BLaER1 (cell line): ENCODE measurements around the gene BMF.

Source experiments
- H3K27ac ChIP-seq: shearing (Covaris generic); formaldehyde crosslinking; 2 replicates; pipeline ENCODE4 v1.8.1; 2022
- H3K27me3 ChIP-seq: shearing (Covaris generic); formaldehyde crosslinking; 2 replicates; pipeline ENCODE4 v1.8.1; 2022
- H3K36me3 ChIP-seq: shearing (Covaris generic); formaldehyde crosslinking; 2 replicates; pipeline ENCODE4 v1.8.1; 2022
- H3K4me1 ChIP-seq: shearing (Covaris generic); formaldehyde crosslinking; 2 replicates; pipeline ENCODE4 v1.8.1; 2022
- H3K4me2 ChIP-seq: shearing (Covaris generic); formaldehyde crosslinking; 2 replicates; pipeline ENCODE4 v1.8.1; 2022
- H3K4me3 ChIP-seq: shearing (Covaris generic); formaldehyde crosslinking; 2 replicates; pipeline ENCODE4 v1.8.1; 2022
- H3K9ac ChIP-seq: shearing (Covaris generic); formaldehyde crosslinking; 2 replicates; pipeline ENCODE4 v1.8.1; 2022
- H3K9me3 ChIP-seq: shearing (Covaris generic); formaldehyde crosslinking; 2 replicates; pipeline ENCODE4 v1.8.1; 2022
- H4K20me1 ChIP-seq: shearing (Covaris generic); formaldehyde crosslinking; 2 replicates; pipeline ENCODE4 v1.8.1; 2022
- Cebpa-rat ChIP-seq: shearing (Covaris generic); IDR thresholded peaks from 2 replicates; pipeline ENCODE4 v1.8.1; 2022

Gene BMF

GRCh38 chr15:40051616-40052415, 56.9 kb downstream of the BMF start:
- Histone ChIP-seq H3K9ac (no peak overlapping the region), H3K27ac (peak overlapping the region; percentile 32), H3K4me2 (peak overlapping the region; percentile 95), H3K27me3 (no peaks in the 10 kb centered on the region), H3K4me3 (no peak overlapping the region), H3K4me1 (peaks cover 97% of the 10 kb centered on the region), H3K36me3 (no peaks in the 10 kb centered on the region), H3K9me3 (no peaks in the 10 kb centered on the region), H4K20me1 (no peaks in the 10 kb centered on the region)
- no peak for TF ChIP-seq Cebpa-rat

- H3K36me3 ChIP-seq, result no peaks in the 10 kb centered on the region
- peaks cover 96% of the 10 kb centered on the region for H3K4me1 ChIP-seq
- no peak overlapping the region for H3K4me3 ChIP-seq
- no peaks in the 10 kb centered on the region for H3K27me3 ChIP-seq
- peak overlapping the region; percentile 76 for H3K27ac ChIP-seq
- no peak overlapping the region for H3K9ac ChIP-seq
- no peak for TF ChIP-seq Cebpa-rat
- H3K9me3 ChIP-seq, result no peaks in the 10 kb centered on the region
- H3K4me2 ChIP-seq, result peak overlapping the region; percentile 81; the same call in 1 of the 2 replicates
- H4K20me1 ChIP-seq, result no peaks in the 10 kb centered on the region
These were observed 57.8 kb downstream of the BMF start for GRCh38 chr15:40050788-40051470.

GRCh38 chr15:40048926-40049475, 59.7 kb downstream of the BMF start:
- H3K27ac ChIP-seq, result peak overlapping the region; percentile 76
- TF ChIP-seq Cebpa-rat, result no peak
- H3K4me3 ChIP-seq, result no peak overlapping the region
- H3K4me1 ChIP-seq, result peaks cover 91% of the 10 kb centered on the region
- no peaks in the 10 kb centered on the region for H4K20me1 ChIP-seq
- no peaks in the 10 kb centered on the region for H3K9me3 ChIP-seq
- H3K9ac ChIP-seq, result peak overlapping the region; percentile 51; the same call in 1 of the 2 replicates
- peak overlapping the region; percentile 81 for H3K4me2 ChIP-seq
- H3K36me3 ChIP-seq, result no peaks in the 10 kb centered on the region
- no peaks in the 10 kb centered on the region for H3K27me3 ChIP-seq

- no peak for TF ChIP-seq Cebpa-rat
- H3K4me3 ChIP-seq, result no peak overlapping the region
- H3K27me3 ChIP-seq, result no peaks in the 10 kb centered on the region
- peak overlapping the region; percentile 51; the same call in 1 of the 2 replicates for H3K9ac ChIP-seq
- peak overlapping the region; percentile 76 for H3K27ac ChIP-seq
- H3K4me1 ChIP-seq, result peaks cover 84% of the 10 kb centered on the region
- no peaks in the 10 kb centered on the region for H3K9me3 ChIP-seq
- H3K36me3 ChIP-seq, result no peaks in the 10 kb centered on the region
- H3K4me2 ChIP-seq, result peak overlapping the region; percentile 81
- H4K20me1 ChIP-seq, result no peaks in the 10 kb centered on the region
These were observed 60.4 kb downstream of the BMF start for GRCh38 chr15:40048211-40048792.

- no peaks in the 10 kb centered on the region for H3K9me3 ChIP-seq
- H3K4me2 ChIP-seq, result peak overlapping the region; percentile 81
- H3K9ac ChIP-seq, result peak overlapping the region; percentile 51; the same call in 1 of the 2 replicates
These were observed 61.1 kb downstream of the BMF start for GRCh38 chr15:40047415-40048210.

GRCh38 chr15:40046721-40047414, 61.8 kb downstream of the BMF start:
- H3K4me1 ChIP-seq, result peaks cover 70% of the 10 kb centered on the region
- H4K20me1 ChIP-seq, result no peaks in the 10 kb centered on the region
- peak overlapping the region; percentile 76 for H3K27ac ChIP-seq
- H3K27me3 ChIP-seq, result no peaks in the 10 kb centered on the region
- peak overlapping the region; percentile 81 for H3K4me2 ChIP-seq
- no peaks in the 10 kb centered on the region for H3K9me3 ChIP-seq
- H3K36me3 ChIP-seq, result no peaks in the 10 kb centered on the region
- H3K9ac ChIP-seq, result peak overlapping the region; percentile 51; the same call in 1 of the 2 replicates
- no peak for TF ChIP-seq Cebpa-rat
- no peak overlapping the region for H3K4me3 ChIP-seq

More at GRCh38 chr15:40047415-40048210, 61.1 kb downstream of the BMF start:
- H3K27me3 ChIP-seq, result no peaks in the 10 kb centered on the region
- peak; percentile 41; the same call in 1 of the 2 replicates for TF ChIP-seq Cebpa-rat
- H3K4me3 ChIP-seq, result no peak overlapping the region
- H4K20me1 ChIP-seq, result no peaks in the 10 kb centered on the region
- H3K36me3 ChIP-seq, result no peaks in the 10 kb centered on the region
- peak overlapping the region; percentile 76 for H3K27ac ChIP-seq
- peaks cover 78% of the 10 kb centered on the region for H3K4me1 ChIP-seq

GRCh38 chr15:40045572-40046217, 63.0 kb downstream of the BMF start:
- no peaks in the 10 kb centered on the region for H3K27me3 ChIP-seq
- H3K4me1 ChIP-seq, result peaks cover 62% of the 10 kb centered on the region
- peak overlapping the region; percentile 69 for H3K4me2 ChIP-seq
- H3K27ac ChIP-seq, result peak overlapping the region; percentile 49; the same call in 1 of the 2 replicates
- H3K9ac ChIP-seq, result 0 out of 2 replicates have a peak overlapping the region, but pooled peaks have one; percentile 34
- no peak overlapping the region for H3K4me3 ChIP-seq
- no peak for TF ChIP-seq Cebpa-rat
- no peaks in the 10 kb centered on the region for H3K9me3 ChIP-seq
- H4K20me1 ChIP-seq, result no peaks in the 10 kb centered on the region
- no peaks in the 10 kb centered on the region for H3K36me3 ChIP-seq
